AG09319 (cell line): Measurements from ENCODE around the gene TASP1.

Source experiments
- DNase-seq: peaks from one replicate; pipeline ENCODE4 v3.0.0-alpha.2; 2010; ENCODE audit warnings: low read depth; ENCODE audit errors: extremely low read depth
- CTCF ChIP-seq: IDR thresholded peaks from 2 replicates; pipeline ENCODE4 v1.5.1; 2011; ENCODE audit warnings: low read depth, mild to moderate bottlenecking, inconsistent platforms, low read length, moderate library complexity

The TASP1 gene

DNA sequence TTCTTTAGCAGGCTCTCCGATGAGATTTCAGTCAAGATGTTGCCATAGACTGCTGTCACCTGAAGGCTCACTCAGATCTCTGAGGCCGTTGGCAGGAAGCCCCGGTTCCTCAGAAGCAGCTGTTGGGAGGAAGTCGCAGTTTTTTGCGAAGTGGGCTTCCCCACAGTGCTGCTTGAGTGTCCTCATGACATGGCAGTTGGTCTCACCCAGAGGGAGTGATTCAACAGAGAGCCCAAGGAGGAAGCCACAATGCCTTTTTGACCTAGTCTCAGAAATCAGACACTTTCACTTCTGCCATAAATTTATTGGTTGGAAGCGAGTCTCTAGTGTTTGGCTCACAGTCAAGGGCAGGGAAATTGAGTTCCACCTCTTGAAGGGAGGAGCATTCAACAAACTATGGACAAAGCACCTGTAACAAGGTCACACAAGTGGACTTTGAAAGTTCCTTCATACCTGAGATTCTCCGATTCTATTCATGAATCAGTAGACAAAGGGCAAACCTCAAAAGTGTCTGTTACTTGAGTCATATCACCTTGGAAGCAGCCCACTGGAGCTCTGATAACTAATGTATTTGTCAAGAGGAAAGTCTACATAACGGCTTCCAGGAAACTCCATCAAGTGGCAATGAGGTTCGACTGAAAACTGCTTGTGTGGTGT, 208.3 kb downstream of the TASP1 start:
- DNase-seq, result no peak

GRCh38 chr20:13428684-13429083, 210.0 kb downstream of the TASP1 start:
- DNase-seq, result no peak
- TF ChIP-seq CTCF, result no peak

More for the DNA sequence above, 208.3 kb downstream of the TASP1 start:
- TF ChIP-seq CTCF, result no peak

DNA sequence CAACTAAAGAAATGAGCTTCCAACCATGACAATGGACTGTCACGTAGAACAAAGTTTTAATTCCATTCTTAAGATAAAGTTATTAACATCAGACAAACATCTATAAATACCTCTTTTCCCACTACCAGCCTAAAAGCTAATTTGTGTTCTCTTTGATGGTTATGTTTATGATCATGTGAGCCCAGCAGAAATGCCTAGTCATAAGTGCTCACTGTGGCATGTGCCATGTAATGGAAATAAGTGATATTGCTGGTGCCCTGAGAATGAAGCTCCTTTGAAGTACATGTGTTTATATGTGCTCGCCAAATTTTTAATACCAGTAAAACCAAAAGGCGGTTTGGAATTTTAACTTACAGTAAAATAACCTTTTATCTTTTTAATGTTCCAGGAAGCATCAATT, 211.9 kb downstream of the TASP1 start:
- TF ChIP-seq CTCF, result no peak
- DNase-seq, result no peak

DNA sequence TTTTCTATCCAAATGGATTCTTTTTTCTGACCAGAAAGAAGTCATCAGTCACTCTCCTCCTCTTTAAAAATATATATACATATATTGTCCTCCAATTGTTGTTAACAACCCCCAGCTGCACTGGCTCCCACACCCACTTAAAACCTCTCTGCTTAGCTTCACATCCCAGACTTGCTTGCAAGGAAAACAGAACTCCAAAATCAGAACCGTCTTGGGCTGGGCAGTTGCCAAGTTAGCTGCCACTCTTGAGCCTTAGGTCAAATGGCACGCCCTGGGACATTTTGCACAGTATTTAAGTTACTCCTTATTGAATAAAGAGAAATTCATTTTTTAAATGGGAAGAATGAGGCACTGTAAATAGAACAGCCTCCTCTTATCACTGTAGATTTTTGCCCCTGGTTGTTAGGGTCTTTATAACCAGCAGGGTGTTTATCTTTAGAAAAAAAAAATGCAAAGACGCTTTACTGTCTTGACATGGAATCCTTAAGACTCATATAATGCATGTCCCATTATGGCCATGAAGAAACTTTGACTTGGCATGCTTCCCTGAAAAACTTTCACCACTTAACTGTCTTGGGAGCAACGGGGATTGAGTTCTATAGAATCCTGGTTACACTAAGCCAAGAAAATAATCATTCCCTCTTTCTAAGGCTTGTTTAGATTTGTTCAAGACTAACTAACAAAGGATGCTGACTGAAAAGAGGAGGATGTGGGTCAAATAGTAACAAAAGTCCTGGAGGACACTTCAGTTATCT, 213.2 kb downstream of the TASP1 start:
- no peak for DNase-seq
- TF ChIP-seq CTCF, result no peak

GRCh38 chr20:13424174-13424833, 214.4 kb downstream of the TASP1 start:
- no peak for DNase-seq
- no peak for TF ChIP-seq CTCF

GRCh38 chr20:13423472-13424173, 215.1 kb downstream of the TASP1 start:
- no peak for DNase-seq
- TF ChIP-seq CTCF, result no peak
